ENCODE measurements around the gene WDR11.
"Not testable (repeated sequence)": the region's sequence is repeated elsewhere in the genome, so short reads cannot be mapped to it uniquely, and the experiment has no call there.

The WDR11 gene

DNA sequence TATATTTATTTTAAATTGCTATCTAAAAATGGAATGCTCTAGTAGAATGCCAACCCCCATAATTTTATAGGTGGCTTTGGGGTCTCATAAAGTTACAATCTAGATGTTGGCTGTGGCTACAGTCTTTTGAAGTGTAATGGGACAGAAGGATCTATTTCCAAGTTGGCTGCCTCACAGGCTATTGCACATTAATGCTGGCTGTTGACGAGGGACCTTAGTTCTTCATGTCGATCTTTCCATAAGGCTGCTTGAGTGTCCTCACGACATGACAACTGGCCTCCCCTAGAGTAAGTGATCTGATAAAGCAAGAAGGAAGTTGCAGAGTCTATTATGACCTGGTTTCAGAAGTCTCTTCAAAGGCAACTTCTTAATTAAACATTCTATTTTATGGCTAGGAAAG is 36.3 kb downstream of the WDR11 start:
- TF ChIP-seq, protein P1, sequence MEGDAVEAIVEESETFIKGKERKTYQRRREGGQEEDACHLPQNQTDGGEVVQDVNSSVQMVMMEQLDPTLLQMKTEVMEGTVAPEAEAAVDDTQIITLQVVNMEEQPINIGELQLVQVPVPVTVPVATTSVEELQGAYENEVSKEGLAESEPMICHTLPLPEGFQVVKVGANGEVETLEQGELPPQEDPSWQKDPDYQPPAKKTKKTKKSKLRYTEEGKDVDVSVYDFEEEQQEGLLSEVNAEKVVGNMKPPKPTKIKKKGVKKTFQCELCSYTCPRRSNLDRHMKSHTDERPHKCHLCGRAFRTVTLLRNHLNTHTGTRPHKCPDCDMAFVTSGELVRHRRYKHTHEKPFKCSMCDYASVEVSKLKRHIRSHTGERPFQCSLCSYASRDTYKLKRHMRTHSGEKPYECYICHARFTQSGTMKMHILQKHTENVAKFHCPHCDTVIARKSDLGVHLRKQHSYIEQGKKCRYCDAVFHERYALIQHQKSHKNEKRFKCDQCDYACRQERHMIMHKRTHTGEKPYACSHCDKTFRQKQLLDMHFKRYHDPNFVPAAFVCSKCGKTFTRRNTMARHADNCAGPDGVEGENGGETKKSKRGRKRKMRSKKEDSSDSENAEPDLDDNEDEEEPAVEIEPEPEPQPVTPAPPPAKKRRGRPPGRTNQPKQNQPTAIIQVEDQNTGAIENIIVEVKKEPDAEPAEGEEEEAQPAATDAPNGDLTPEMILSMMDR (IDR thresholded peaks at IDR 0.05; ENCODE audit: low read depth, low read length), result no peak
- in situ Hi-C loops (cut with HindIII; ENCODE audit: low sequenced_read_pairs), result no loop called here
- no peak overlapping the region for H3K4me3 ChIP-seq (ENCODE audit: low read depth, low read length)
- DNase-seq (ENCODE audit: low read depth, low spot score), result no peak

DNA sequence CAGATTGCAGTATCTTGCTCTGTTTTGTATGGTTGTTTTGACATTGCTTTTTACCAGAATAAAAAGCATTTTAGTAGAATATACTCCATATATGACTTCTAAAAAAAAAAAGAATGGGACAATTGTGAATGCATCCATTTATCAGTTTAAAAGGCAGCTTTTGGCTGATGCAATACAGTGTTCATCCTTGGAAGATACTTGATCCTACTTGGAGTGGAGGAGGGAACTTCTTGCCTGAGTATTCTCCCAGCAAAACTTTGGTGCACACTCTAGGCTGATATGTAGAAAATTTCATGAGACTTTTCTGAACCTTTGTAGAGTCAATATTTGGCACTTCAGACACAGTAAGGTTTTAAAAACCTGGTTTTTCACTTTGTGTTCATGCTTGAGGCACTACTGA is 40.2 kb downstream of the WDR11 start:
- in situ Hi-C loops (cut with HindIII; ENCODE audit: low sequenced_read_pairs), result no loop called here
- DNase-seq (ENCODE audit: low read depth, low spot score), result peak; percentile 28
- H3K4me3 ChIP-seq (ENCODE audit: low read depth, low read length), result no peak overlapping the region

DNA sequence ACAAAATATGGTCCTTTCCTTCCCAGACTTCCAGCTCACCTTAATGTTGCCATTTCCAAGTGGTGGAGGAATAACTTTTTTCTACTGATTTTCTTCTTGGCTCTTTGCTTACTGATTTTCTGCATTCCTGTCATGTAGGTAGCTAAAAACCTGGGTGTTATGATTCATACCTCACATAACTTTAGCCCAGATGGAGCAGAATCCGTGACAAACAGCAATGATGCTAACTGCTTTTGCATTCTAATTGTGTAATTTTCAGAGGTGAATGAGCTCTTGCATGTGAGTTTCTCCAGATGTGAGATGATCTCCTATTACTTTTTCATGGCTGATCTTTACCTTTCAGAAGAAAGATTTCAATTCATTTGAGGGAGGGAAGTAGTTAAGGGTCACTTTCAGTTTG is 43.4 kb downstream of the WDR11 start:
- in situ Hi-C loops (cut with HindIII; ENCODE audit: low sequenced_read_pairs), result no loop called here
- TF ChIP-seq, protein P1 (IDR thresholded peaks at IDR 0.05; ENCODE audit: low read depth, low read length), result no peak
- no peak for DNase-seq (ENCODE audit: low read depth, low spot score)
- no peak overlapping the region for H3K4me3 ChIP-seq (ENCODE audit: low read depth, low read length)

More for the DNA sequence above, 40.2 kb downstream of the WDR11 start:
- TF ChIP-seq, protein P1 (IDR thresholded peaks at IDR 0.05; ENCODE audit: low read depth, low read length), result no peak

DNA sequence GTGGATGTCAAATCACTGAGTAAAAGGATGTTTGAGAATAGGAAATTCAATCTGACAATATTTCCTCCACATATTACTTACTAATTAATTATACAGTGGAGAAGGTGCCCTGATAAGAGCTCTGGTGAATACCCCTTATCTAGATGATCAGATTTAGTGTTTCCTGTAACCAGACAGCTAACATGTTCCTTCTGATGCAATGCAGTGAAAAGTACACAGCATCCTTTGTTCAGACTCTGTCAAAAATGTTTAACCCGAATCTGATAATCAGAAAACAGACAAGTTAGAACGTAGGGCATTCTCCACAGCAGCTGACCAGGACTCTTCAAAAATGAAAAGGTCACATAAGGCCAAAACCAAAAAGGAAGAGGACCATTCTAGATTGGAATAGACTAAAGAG is 46.2 kb downstream of the WDR11 start:
- TF ChIP-seq, protein P1 (IDR thresholded peaks at IDR 0.05; ENCODE audit: low read depth, low read length), result no peak
- DNase-seq (ENCODE audit: low read depth, low spot score), result no peak
- no peak overlapping the region for H3K4me3 ChIP-seq (ENCODE audit: low read depth, low read length)
- in situ Hi-C loops (cut with HindIII; ENCODE audit: low sequenced_read_pairs), result no loop called here

DNA sequence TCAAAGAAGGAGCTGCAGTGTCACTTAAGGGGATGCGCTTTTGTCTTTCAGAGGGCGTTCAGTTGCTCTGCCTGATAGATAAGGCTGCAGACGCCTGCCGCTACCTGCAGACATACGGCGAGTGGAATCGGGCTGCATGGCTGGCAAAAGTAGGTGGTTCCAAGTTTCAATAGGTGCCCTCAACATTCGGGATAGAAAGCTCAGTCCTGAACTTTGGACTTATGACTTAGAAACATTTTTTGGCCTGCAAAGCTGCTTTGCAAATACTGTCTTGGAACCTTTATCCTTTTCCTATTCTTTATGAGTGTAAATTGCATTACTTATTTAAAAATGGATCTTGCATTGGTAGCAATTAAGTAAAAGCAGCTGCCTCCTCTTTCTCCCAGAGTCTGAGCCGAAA is 54.1 kb downstream of the WDR11 start:
- TF ChIP-seq, protein P1 (IDR thresholded peaks at IDR 0.05; ENCODE audit: low read depth, low read length), result no peak
- H3K4me3 ChIP-seq (ENCODE audit: low read depth, low read length), result no peak overlapping the region
- no peak for DNase-seq (ENCODE audit: low read depth, low spot score)
- in situ Hi-C loops (cut with HindIII; ENCODE audit: low sequenced_read_pairs), result no loop called here

DNA sequence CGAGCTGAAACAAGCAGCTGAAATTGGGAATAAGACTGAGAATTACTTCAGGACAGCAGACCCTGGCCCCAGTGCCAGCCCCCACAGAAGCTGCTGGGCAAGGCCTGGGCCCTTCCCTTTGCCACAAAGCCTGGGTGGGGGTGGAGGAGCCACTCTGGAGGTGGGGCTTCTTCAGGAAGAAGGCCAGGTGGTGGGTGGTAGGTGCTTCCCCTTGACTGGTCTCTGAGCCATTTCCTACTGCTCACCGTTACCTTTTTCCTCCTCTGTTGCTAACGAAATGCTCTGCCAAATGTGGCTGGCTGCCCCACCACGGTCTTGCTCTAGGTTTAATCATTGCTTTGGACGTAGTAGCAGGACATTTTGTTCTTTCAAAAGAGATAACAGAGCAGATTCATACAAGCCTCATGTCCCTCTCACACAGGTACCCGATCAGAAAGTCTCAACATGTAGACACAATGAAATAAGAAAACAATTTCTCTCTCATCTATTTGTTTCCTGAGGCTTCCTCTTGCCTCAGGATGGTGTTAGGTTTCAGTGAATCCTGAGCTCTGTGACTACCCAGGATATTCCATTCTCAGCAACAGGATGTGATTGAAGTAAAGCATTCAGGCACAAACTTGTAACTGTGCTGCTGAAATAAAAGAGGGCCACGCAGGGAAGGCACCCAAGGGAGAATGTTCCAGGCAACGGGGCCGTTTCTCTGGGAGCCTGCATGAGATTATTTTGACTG is 66.5 kb downstream of the WDR11 start:
- H3K4me3 ChIP-seq (ENCODE audit: low read depth, low read length), result no peak overlapping the region
- peak; percentile 14 for DNase-seq (ENCODE audit: low read depth, low spot score)
- in situ Hi-C loops (cut with HindIII; ENCODE audit: low sequenced_read_pairs), result no loop called here
- TF ChIP-seq, protein P1 (IDR thresholded peaks at IDR 0.05; ENCODE audit: low read depth, low read length), result no peak

DNA sequence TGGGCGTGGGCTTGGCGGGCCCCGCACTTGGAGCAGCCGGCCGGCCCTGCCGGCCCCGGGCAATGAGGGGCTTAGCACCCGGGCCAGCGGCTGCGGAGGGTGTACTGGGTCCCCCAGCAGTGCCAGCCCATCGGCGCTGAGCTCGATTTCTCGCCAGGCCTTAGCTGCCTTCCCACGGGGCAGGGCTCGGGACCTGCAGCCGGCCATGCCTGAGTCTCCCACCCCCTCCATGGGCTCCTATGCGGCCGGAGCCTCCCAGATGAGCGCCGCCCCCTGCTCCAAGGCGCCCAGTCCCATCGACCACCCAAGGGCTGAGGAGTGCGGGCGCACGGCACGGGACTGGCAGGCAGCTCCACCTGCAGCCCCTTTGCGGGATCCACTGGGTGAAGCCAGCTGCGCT is 72.7 kb downstream of the WDR11 start:
- in situ Hi-C loops (cut with HindIII; ENCODE audit: low sequenced_read_pairs); H3K4me3 ChIP-seq (ENCODE audit: low read depth, low read length); DNase-seq (ENCODE audit: low read depth, low spot score): not testable (repeated sequence)

Data from astrocyte of the spinal cord (primary cell).